Smooth muscle cell (in vitro differentiated cells): Measurements from ENCODE around the gene ZNF91. TPM values are rescaled to one million over a fixed set of nuclear protein-coding genes. Genes with fewer than 3 reads are reported as not detected.
"Not testable (repeated sequence)": the region's sequence is repeated elsewhere in the genome, so short reads cannot be mapped to it uniquely, and the experiment has no call there.

Source experiments
- DNase-seq: peaks from one replicate; lab custom pipeline; 2025; ENCODE audit not compliant: unreplicated experiment; lab: John Stamatoyannopoulos, UW
- H2AFZ ChIP-seq: fragments of 200-600 bp; sonication (generic); 2 replicates; pipeline ENCODE4 v1.6.0; 2016; ENCODE audit warnings: antibody characterized with exemption, low read depth, mild to moderate bottlenecking
- H3F3A ChIP-seq: fragments of 200-600 bp; sonication (generic); 2 replicates; pipeline ENCODE4 v1.6.0; 2017; ENCODE audit warnings: antibody characterized with exemption, low read depth
- H3K27ac ChIP-seq: fragments of 200-600 bp; sonication (generic); 2 replicates; pipeline ENCODE4 v1.5.1; 2016; ENCODE audit warnings: low read depth, mild to moderate bottlenecking
- H3K27me3 ChIP-seq: fragments of 200-600 bp; sonication (generic); 2 replicates; pipeline ENCODE4 v1.6.1; 2016; ENCODE audit warnings: low read depth, mild to moderate bottlenecking
- H3K36me3 ChIP-seq: fragments of 200-600 bp; sonication (generic); 2 replicates; pipeline ENCODE4 v1.5.1; 2016; ENCODE audit warnings: low read depth
- H3K4me1 ChIP-seq: fragments of 200-600 bp; sonication (generic); 2 replicates; pipeline ENCODE4 v1.5.1; 2016; ENCODE audit warnings: low read depth
- H3K4me2 ChIP-seq: fragments of 200-600 bp; sonication (generic); 2 replicates; pipeline ENCODE4 v1.6.0; 2016; ENCODE audit warnings: mild to moderate bottlenecking
- H3K4me3 ChIP-seq: fragments of 200-600 bp; sonication (generic); 2 replicates; pipeline ENCODE4 v1.5.1; 2016; ENCODE audit warnings: mild to moderate bottlenecking
- H3K79me2 ChIP-seq: fragments of 200-600 bp; sonication (generic); 2 replicates; pipeline ENCODE4 v1.6.0; 2016; ENCODE audit warnings: low read depth, mild to moderate bottlenecking
- H3K9ac ChIP-seq: fragments of 200-600 bp; sonication (generic); 2 replicates; pipeline ENCODE4 v1.6.0; 2016; ENCODE audit warnings: low read depth
- H3K9me3 ChIP-seq: fragments of 200-600 bp; sonication (generic); replicated peaks from 2 replicates; pipeline ENCODE4 v1.5.1; 2016; ENCODE audit warnings: low read depth
- H4K20me1 ChIP-seq: fragments of 200-600 bp; sonication (generic); 2 replicates; pipeline ENCODE4 v1.6.0; 2016; ENCODE audit warnings: low read depth
- CTCF ChIP-seq: fragments of 200-600 bp; sonication (generic); IDR thresholded peaks from 2 replicates; pipeline ENCODE4 v1.5.1; 2017; ENCODE audit warnings: borderline replicate concordance, mild to moderate bottlenecking, antibody characterized with exemption; ENCODE audit not compliant: insufficient read depth, poor library complexity, severe bottlenecking
- WGBS: methylation state at CpG from one replicate; pipeline ENCODE4 v1.1.7; 2016; ENCODE audit warnings: low lambda C conversion rate; 5-methylcytosine and 5-hydroxymethylcytosine counted together
- polyA plus RNA-seq: library from polyadenylated mRNA; unstranded; fragments of >200 nt; fragmentation: Nextera tagmentation; extraction: Ambion mirVana; gene quantifications from 2 replicates; pipeline ENCODE4 v1.2.1, GENCODE V29; 2016
- total RNA-seq: library from RNA; depleted of rRNA; stranded (reverse); fragments of >200 nt; gene quantifications from 2 replicates; pipeline ENCODE4 v1.2.3, GENCODE V29; 2014

Gene ZNF91
- total and polyA plus RNA-seq, 2 experiments from 2014 or later: 11.5 to 41.5 TPM

- WGBS: 94% methylated on average over 12 of the region's 12 CpGs
- no peak for DNase-seq
- Histone ChIP-seq H3K27me3 (no peaks in the 10 kb centered on the region), H3F3A (no peaks in the 10 kb centered on the region), H3K9ac (no peak overlapping the region), H4K20me1 (peaks cover 15% of the 10 kb centered on the region), H3K4me3 (no peak overlapping the region), H3K9me3 (peaks cover 28% of the 10 kb centered on the region), H3K79me2 (peaks cover 100% of the 10 kb centered on the region), H3K4me2 (no peak overlapping the region), H3K27ac (no peak overlapping the region), H3K4me1 (no peaks in the 10 kb centered on the region), H2AFZ (no peak overlapping the region), H3K36me3 (peaks cover 58% of the 10 kb centered on the region)
- no peak for TF ChIP-seq CTCF
Measured at GRCh38 chr19:23384858-23385257, 10.4 kb downstream of the ZNF91 start.

- no peak for DNase-seq
- no peak for TF ChIP-seq CTCF
- Histone ChIP-seq H3K27ac (no peak overlapping the region), H2AFZ (no peak overlapping the region), H4K20me1 (peaks cover 8% of the 10 kb centered on the region), H3K36me3 (peaks cover 59% of the 10 kb centered on the region), H3K4me1 (no peaks in the 10 kb centered on the region), H3F3A (no peaks in the 10 kb centered on the region), H3K27me3 (no peaks in the 10 kb centered on the region), H3K4me2 (no peak overlapping the region), H3K9me3 (peaks cover 28% of the 10 kb centered on the region), H3K79me2 (peaks cover 100% of the 10 kb centered on the region), H3K9ac (no peak overlapping the region), H3K4me3 (no peak overlapping the region)
- WGBS: 99% methylated on average over 12 of the region's 12 CpGs
Measured at GRCh38 chr19:23384166-23384565, 11.1 kb downstream of the ZNF91 start.

GRCh38 chr19:23382955-23383354 lies 12.3 kb downstream of the ZNF91 start:
- H2AFZ ChIP-seq: no peak overlapping the region
- H3K36me3 ChIP-seq: peaks cover 49% of the 10 kb centered on the region
- peaks cover 28% of the 10 kb centered on the region for H3K9me3 ChIP-seq
- peaks cover 7% of the 10 kb centered on the region for H4K20me1 ChIP-seq
- no peak for TF ChIP-seq CTCF
- peak overlapping the region; percentile 10 for H3K4me3 ChIP-seq
- no peak overlapping the region for H3K9ac ChIP-seq
- no peak for DNase-seq
- no peaks in the 10 kb centered on the region for H3K4me1 ChIP-seq
- H3K4me2 ChIP-seq: no peak overlapping the region
- peaks cover 100% of the 10 kb centered on the region for H3K79me2 ChIP-seq
- H3K27me3 ChIP-seq: no peaks in the 10 kb centered on the region
- no peak overlapping the region for H3K27ac ChIP-seq
- H3F3A ChIP-seq: no peaks in the 10 kb centered on the region

- Histone ChIP-seq H3K9ac (no peak overlapping the region), H3K4me2 (no peak overlapping the region), H3K79me2 (peaks cover 100% of the 10 kb centered on the region), H3K9me3 (peaks cover 38% of the 10 kb centered on the region), H4K20me1 (peaks cover 2% of the 10 kb centered on the region), H2AFZ (no peak overlapping the region), H3F3A (no peaks in the 10 kb centered on the region), H3K4me3 (no peak overlapping the region), H3K36me3 (peaks cover 50% of the 10 kb centered on the region), H3K27me3 (no peaks in the 10 kb centered on the region), H3K27ac (no peak overlapping the region), H3K4me1 (no peaks in the 10 kb centered on the region)
- TF ChIP-seq CTCF: no peak
- no peak for DNase-seq
Measured at GRCh38 chr19:23381114-23381513, 14.2 kb downstream of the ZNF91 start.

- not testable (repeated sequence) for H3K4me1 ChIP-seq, H3F3A ChIP-seq, H3K4me3 ChIP-seq, H3K9ac ChIP-seq, H3K27me3 ChIP-seq, H3K4me2 ChIP-seq, H2AFZ ChIP-seq, H3K27ac ChIP-seq, H4K20me1 ChIP-seq, DNase-seq
- Histone ChIP-seq H3K9me3 (peaks cover 38% of the 10 kb centered on the region), H3K79me2 (peaks cover 95% of the 10 kb centered on the region), H3K36me3 (peaks cover 58% of the 10 kb centered on the region)
- 88% methylated on average over 4 of the region's 4 CpGs for WGBS
Measured at GRCh38 chr19:23379671-23380070, 15.6 kb downstream of the ZNF91 start.
